Skeletal muscle tissue (tissue), 4 donors: ENCODE results near the gene OPA1. TPM values are rescaled to one million over a fixed set of nuclear protein-coding genes. Genes with fewer than 3 reads are reported as not detected.

Source experiments
- H3K27ac ChIP-seq: one replicate; pipeline ENCODE4 v1.7.0; 2013; ENCODE audit warnings: mild to moderate bottlenecking, low read depth, low read length, inconsistent platforms
- H3K27me3 ChIP-seq, 3 donors: one replicate each; pipeline ENCODE4 v1.7.0; 2013; ENCODE audit warnings: low read length in 3 of 3; ENCODE audit not compliant: control insufficient read depth in 3 of 3, insufficient read depth in 3 of 3
- H3K36me3 ChIP-seq, 3 donors: one replicate each; pipeline ENCODE4 v1.7.0; 2013; ENCODE audit warnings: low read length in 3 of 3; ENCODE audit not compliant: control insufficient read depth in 3 of 3, insufficient read depth in 3 of 3
- H3K4me1 ChIP-seq, 3 donors: one replicate each; pipeline ENCODE4 v1.7.0; 2013; ENCODE audit warnings: low read length in 3 of 3, mild to moderate bottlenecking in 3 of 3; ENCODE audit not compliant: control insufficient read depth in 3 of 3, insufficient read depth in 3 of 3
- H3K4me3 ChIP-seq, 3 donors: one replicate each; pipeline ENCODE4 v1.7.0; 2013; ENCODE audit warnings: low read length in 3 of 3
- H3K9ac ChIP-seq, 3 donors: one replicate each; pipeline ENCODE4 v1.7.0; 2013; ENCODE audit warnings: low read length in 3 of 3, mild to moderate bottlenecking in 3 of 3, moderate library complexity in 2 of 3, low read depth in 1 of 3
- H3K9me3 ChIP-seq, 3 donors: one replicate each; pipeline ENCODE4 v1.7.0; 2013; ENCODE audit warnings: low read length in 3 of 3; ENCODE audit not compliant: control insufficient read depth in 3 of 3
- total RNA-seq: library from RNA; depleted of rRNA; stranded (reverse); fragments of >200 nt; gene quantifications from one replicate; pipeline ENCODE4 v1.2.3, GENCODE V29; 2014
- donor health status: Osteomylitis.

The OPA1 gene
- total RNA-seq, 1 donor from 2014 or later, result 38.1 TPM

GRCh38 chr3:193586526-193586925 lies 6.5 kb upstream of the OPA1 start:
- no peak overlapping the region for H3K4me3 ChIP-seq
- no peak overlapping the region for H3K27ac ChIP-seq
- no peak overlapping the region for H3K9ac ChIP-seq
- H3K4me1 ChIP-seq, result no peaks in the 10 kb centered on the region
- H3K27me3 ChIP-seq, result no peaks in the 10 kb centered on the region
- no peaks in the 10 kb centered on the region for H3K36me3 ChIP-seq
- no peaks in the 10 kb centered on the region for H3K9me3 ChIP-seq

GRCh38 chr3:193589129-193589528 lies 3.9 kb upstream of the OPA1 start:
- H3K27me3 ChIP-seq, result no peaks in the 10 kb centered on the region
- H3K27ac ChIP-seq, result no peak overlapping the region
- H3K4me1 ChIP-seq, result peaks cover 7 to 8% (median 8%) of the 10 kb centered on the region in 3 donors
- H3K36me3 ChIP-seq, result no peaks in the 10 kb centered on the region
- no peaks in the 10 kb centered on the region for H3K9me3 ChIP-seq
- H3K4me3 ChIP-seq, result no peak overlapping the region
- no peak overlapping the region for H3K9ac ChIP-seq

DNA sequence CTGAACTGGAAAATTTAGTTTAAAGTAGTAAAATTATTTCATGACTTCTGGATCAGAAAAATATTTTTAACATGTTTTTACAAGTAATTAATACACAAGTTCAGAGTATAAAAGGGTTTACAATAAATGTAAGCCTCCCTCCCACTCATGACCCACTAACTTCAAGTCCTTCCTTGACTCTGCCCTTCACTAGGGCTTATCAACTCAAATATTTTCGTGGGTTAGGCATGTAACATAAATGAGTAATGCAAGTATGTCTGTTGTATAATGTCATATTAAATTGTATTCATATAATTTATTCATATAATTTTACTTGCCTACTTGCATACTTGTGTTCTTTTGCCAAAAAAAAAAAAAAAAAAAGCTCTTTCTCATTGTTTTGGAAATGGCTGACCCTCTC lies 3.4 kb upstream of the OPA1 start:
- H3K9ac ChIP-seq, result no peak overlapping the region
- no peaks in the 10 kb centered on the region for H3K9me3 ChIP-seq
- H3K27me3 ChIP-seq, result no peaks in the 10 kb centered on the region
- no peak overlapping the region for H3K27ac ChIP-seq
- H3K4me3 ChIP-seq, result no peak overlapping the region
- H3K4me1 ChIP-seq, result peaks cover 10 to 13% (median 12%) of the 10 kb centered on the region in 3 donors
- H3K36me3 ChIP-seq, result no peaks in the 10 kb centered on the region

DNA sequence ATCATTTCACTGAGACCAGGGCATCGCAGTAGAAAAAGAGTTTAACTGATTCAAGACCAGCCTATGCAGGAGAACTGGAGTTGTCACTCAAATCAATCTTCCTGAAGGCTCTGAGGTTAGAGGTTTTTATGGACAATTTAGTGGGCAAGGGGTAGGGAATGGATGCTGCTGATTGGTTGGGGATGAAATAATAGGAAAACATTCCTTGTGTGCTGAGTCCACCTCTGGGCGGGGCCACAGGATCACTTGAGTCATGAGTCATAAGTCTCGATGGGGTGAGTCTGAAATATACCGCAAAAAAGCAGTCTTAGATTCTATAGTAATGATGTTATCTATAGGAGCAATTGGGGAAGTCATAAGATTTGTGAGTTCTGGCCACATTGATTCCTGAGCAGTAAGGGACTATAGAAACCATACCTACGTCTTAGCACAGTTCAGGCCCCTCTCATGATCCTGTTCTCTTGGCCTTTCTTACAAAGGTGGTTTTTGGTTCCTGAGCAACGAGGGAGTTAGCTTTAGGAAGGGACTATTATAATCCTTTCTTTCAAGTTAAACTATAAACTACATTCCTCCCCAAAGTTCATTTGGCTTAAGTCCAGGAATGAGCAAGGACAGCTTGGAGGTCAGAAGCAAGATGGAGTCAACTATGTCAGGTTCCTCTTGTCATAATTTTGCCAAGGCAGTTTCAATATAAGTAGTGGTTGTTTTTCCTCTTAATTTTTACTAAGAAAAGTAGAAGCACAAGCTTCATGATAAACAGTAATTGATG lies 2.7 kb upstream of the OPA1 start:
- Histone ChIP-seq H3K27me3 (no peaks in the 10 kb centered on the region), H3K36me3 (no peaks in the 10 kb centered on the region), H3K4me3 (no peak overlapping the region), H3K9me3 (no peaks in the 10 kb centered on the region), H3K9ac (no peak overlapping the region), H3K27ac (no peak overlapping the region), H3K4me1 (peaks cover 12 to 20% (median 13%) of the 10 kb centered on the region in 3 donors)

DNA sequence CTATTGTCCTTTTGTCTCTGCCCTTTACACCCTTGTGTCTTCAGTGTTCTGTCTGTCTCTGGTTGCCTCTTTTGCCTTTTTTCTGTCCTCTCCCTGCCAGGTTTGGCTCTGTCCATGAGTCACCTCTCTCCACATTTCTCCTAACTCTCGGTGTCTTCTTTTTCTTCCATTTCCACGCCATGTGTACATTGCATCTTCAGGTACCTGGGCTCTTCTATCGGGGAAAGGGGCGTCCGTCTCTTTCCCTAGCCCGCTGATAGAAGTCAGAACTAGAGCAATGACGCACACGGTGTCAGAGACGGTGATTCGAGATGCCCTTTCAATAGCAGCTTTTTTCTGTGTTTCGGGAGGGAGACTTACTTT lies 641 bp downstream of the OPA1 start:
- Histone ChIP-seq H3K27ac (peak overlapping the region; percentile 91), H3K9ac (peak overlapping the region; percentile 88 to 99 (median 98)), H3K4me3 (peak overlapping the region; percentile 69 to 93 (median 90)), H3K9me3 (no peaks in the 10 kb centered on the region), H3K36me3 (peaks cover 2 to 6% (median 3%) of the 10 kb centered on the region in 3 donors), H3K4me1 (peaks cover 12 to 24% (median 13%) of the 10 kb centered on the region in 3 donors), H3K27me3 (no peaks in the 10 kb centered on the region)

DNA sequence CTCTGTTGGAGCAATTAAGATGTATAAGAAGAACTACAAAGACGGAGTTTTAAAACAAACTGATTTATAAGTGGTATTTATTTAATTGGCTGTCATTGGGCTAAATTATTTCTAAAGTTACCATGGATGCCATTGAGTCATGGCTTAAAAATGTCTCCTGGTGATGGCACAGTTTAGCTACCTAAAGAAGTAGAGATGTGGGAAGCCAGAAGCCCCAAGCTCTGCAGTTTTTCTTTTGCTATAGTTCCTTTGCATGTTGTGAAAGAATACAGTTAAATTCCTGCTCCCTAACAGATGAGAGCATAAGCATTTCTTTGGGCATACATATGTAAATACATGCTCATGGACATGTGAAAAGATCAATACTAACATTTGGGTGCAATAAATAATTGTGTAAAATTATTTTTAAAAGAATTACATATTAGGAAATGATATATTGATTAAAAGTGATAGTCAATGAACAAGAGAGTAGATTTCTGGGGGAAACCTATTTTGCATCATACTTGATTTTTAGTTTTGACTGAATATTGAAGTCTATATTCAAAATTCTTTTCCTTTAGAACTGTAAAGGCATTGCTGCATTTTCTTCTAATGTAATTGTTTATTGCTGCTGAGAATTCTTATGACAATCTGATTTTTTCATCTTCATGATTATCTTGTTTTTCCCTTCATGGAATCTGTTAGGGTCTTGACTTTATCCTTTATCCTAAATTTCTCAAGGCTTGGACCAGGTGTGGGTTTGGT lies 2.1 kb downstream of the OPA1 start:
- Histone ChIP-seq H3K36me3 (peaks cover 3 to 8% (median 5%) of the 10 kb centered on the region in 3 donors), H3K9ac (peak overlapping the region in 1 of 3 donors; percentile 54), H3K27ac (no peak overlapping the region), H3K4me3 (peak overlapping the region in 1 of 3 donors; percentile 23), H3K27me3 (no peaks in the 10 kb centered on the region), H3K4me1 (peaks cover 12 to 24% (median 13%) of the 10 kb centered on the region in 3 donors), H3K9me3 (no peaks in the 10 kb centered on the region)

DNA sequence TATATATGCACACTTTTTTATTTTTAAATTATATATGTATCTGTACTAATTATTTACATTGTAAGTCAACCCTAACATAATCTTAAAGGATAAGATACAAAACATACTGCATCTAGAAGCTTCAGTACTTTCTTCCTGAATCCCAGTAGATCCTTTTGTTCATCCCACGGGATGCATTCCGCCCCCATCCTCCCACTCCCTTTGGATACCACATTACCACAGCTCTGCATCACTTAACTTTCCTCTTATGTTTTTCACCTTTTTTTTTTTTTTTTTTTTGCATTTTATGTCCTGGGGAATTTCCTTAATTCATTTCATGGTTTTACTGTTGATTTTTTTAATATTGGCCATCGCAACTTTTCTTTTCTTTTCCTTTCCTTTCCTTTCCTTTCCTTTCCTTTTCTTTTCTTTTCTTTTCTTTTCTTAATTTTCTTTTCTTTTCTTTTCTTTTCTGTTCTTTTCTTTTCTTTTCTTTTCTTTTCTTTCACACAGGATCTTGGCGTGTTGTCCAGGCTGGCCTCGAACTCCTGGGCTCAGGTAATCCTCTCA lies 3.0 kb downstream of the OPA1 start:
- peaks cover 12 to 24% (median 13%) of the 10 kb centered on the region in 3 donors for H3K4me1 ChIP-seq
- H3K27me3 ChIP-seq, result no peaks in the 10 kb centered on the region
- no peaks in the 10 kb centered on the region for H3K9me3 ChIP-seq
- no peak overlapping the region for H3K9ac ChIP-seq
- peaks cover 3 to 8% (median 5%) of the 10 kb centered on the region in 3 donors for H3K36me3 ChIP-seq
- H3K4me3 ChIP-seq, result no peak overlapping the region
- no peak overlapping the region for H3K27ac ChIP-seq

- Histone ChIP-seq H3K36me3 (peaks cover 3 to 10% (median 5%) of the 10 kb centered on the region in 3 donors), H3K27ac (no peak overlapping the region), H3K9me3 (no peaks in the 10 kb centered on the region), H3K4me3 (no peak overlapping the region), H3K4me1 (peaks cover 6 to 18% (median 7%) of the 10 kb centered on the region in 3 donors), H3K9ac (no peak overlapping the region), H3K27me3 (no peaks in the 10 kb centered on the region)
Measured at GRCh38 chr3:193598202-193598601, 5.2 kb downstream of the OPA1 start.

DNA sequence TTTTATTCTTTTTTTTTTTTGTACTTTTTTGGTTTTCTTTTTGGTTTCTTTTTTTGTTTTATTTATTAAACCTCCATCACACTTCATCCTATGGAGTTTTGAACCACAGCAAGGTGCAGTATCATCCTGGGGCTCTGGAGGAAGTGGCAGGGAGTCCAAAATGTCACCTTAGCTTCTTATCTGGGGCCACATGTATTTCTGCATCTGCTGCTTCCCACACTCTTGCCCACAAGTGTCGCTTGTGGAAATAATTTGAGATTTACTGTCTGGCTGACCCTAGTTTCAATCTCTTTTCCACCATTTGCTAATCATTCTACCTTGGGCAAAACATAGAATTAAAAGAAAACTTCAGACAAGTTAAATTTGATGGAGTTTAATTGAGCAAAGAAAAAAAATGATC lies 6.4 kb downstream of the OPA1 start:
- H3K4me3 ChIP-seq, result no peak overlapping the region
- no peaks in the 10 kb centered on the region for H3K9me3 ChIP-seq
- H3K27ac ChIP-seq, result no peak overlapping the region
- H3K9ac ChIP-seq, result no peak overlapping the region
- H3K36me3 ChIP-seq, result peaks cover 3 to 12% (median 5%) of the 10 kb centered on the region in 3 donors
- H3K4me1 ChIP-seq, result peaks cover 2 to 13% (median 3%) of the 10 kb centered on the region in 3 donors
- no peaks in the 10 kb centered on the region for H3K27me3 ChIP-seq

DNA sequence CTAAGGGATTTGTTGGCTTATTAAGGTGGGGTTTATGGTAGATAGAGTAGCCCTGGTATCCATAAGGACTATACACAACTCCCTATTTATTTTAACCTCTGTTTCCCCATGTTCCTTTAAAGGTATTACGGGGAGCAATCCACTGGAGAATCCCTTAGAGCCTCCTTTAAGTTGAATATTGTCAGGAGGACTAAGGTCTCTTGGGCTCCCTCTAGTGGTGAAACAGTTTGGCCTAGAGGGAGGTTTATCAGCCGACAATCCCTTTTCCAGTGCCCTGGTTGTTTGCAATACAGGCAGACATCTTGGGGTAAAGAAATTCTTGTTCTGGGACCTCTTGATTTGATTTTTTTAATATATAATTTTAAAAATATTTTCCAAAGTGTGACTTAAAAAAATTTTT lies 12.9 kb downstream of the OPA1 start:
- no peaks in the 10 kb centered on the region for H3K9me3 ChIP-seq
- peaks cover 0 to 4% (median 0%) of the 10 kb centered on the region in 3 donors for H3K36me3 ChIP-seq
- H3K4me1 ChIP-seq, result no peaks in the 10 kb centered on the region
- H3K4me3 ChIP-seq, result no peak overlapping the region
- no peaks in the 10 kb centered on the region for H3K27me3 ChIP-seq
- no peak overlapping the region for H3K27ac ChIP-seq
- H3K9ac ChIP-seq, result no peak overlapping the region
